ELF-1 (cell line): ENCODE data around the gene ATXN1.
A peak's percentile ranks its signal among the peaks of the same experiment; 100 is the strongest.
"Not testable (repeated sequence)": the region's sequence is repeated elsewhere in the genome, so short reads cannot be mapped to it uniquely, and the experiment has no call there.

Source experiments
- DNase-seq: peaks from one replicate; pipeline ENCODE4 v3.0.0-alpha.2; 2016; ENCODE audit warnings: low read depth, low spot score

ATXN1 gene

GRCh38 chr6:16415677-16416076, 345.6 kb downstream of the ATXN1 start:
- DNase-seq, result no peak

- no peak for DNase-seq
These were observed 347.1 kb downstream of the ATXN1 start for GRCh38 chr6:16414205-16414604.

- DNase-seq, result no peak
These were observed 347.9 kb downstream of the ATXN1 start for GRCh38 chr6:16413399-16413798.

- no peak for DNase-seq
These were observed 348.3 kb downstream of the ATXN1 start for GRCh38 chr6:16412982-16413381.

GRCh38 chr6:16412171-16412570, 349.1 kb downstream of the ATXN1 start:
- DNase-seq, result no peak

GRCh38 chr6:16409531-16410441, 351.5 kb downstream of the ATXN1 start:
- DNase-seq, result peak; percentile 67

- no peak for DNase-seq
These were observed 352.5 kb downstream of the ATXN1 start for GRCh38 chr6:16408766-16409165.

- no peak for DNase-seq
These were observed 354.3 kb downstream of the ATXN1 start for GRCh38 chr6:16406966-16407365.

- not testable (repeated sequence) for DNase-seq
These were observed 354.7 kb downstream of the ATXN1 start for GRCh38 chr6:16406538-16406937.

- no peak for DNase-seq
These were observed 355.9 kb downstream of the ATXN1 start for GRCh38 chr6:16405375-16405774.

GRCh38 chr6:16404456-16404855, 356.8 kb downstream of the ATXN1 start:
- no peak for DNase-seq

- DNase-seq, result no peak
These were observed 357.4 kb downstream of the ATXN1 start for GRCh38 chr6:16403831-16404230.

GRCh38 chr6:16402581-16402900, 358.7 kb downstream of the ATXN1 start:
- peak; percentile 73 for DNase-seq

- no peak for DNase-seq
These were observed 361.0 kb downstream of the ATXN1 start for GRCh38 chr6:16400248-16400760.

- DNase-seq, result no peak
These were observed 361.6 kb downstream of the ATXN1 start for GRCh38 chr6:16399695-16400094.

GRCh38 chr6:16399158-16399557, 362.1 kb downstream of the ATXN1 start:
- DNase-seq, result no peak

GRCh38 chr6:16398587-16398986, 362.7 kb downstream of the ATXN1 start:
- DNase-seq, result no peak

- DNase-seq, result no peak
These were observed 363.6 kb downstream of the ATXN1 start for GRCh38 chr6:16397623-16398022.

GRCh38 chr6:16396497-16397319, 364.6 kb downstream of the ATXN1 start:
- no peak for DNase-seq

- DNase-seq, result no peak
These were observed 366.6 kb downstream of the ATXN1 start for GRCh38 chr6:16394632-16395031.

- no peak for DNase-seq
These were observed 367.9 kb downstream of the ATXN1 start for GRCh38 chr6:16393326-16393725.

- DNase-seq, result no peak
These were observed 369.2 kb downstream of the ATXN1 start for GRCh38 chr6:16392010-16392409.
